ENCODE measurements around the gene POU3F2. TPM values are rescaled to one million over a fixed set of nuclear protein-coding genes. Genes with fewer than 3 reads are reported as not detected.

POU3F2 gene
- total RNA-seq (2014; rRNA removed; shearing (Covaris generic)): 4.5 and 5.0 TPM in 2 replicates

DNA sequence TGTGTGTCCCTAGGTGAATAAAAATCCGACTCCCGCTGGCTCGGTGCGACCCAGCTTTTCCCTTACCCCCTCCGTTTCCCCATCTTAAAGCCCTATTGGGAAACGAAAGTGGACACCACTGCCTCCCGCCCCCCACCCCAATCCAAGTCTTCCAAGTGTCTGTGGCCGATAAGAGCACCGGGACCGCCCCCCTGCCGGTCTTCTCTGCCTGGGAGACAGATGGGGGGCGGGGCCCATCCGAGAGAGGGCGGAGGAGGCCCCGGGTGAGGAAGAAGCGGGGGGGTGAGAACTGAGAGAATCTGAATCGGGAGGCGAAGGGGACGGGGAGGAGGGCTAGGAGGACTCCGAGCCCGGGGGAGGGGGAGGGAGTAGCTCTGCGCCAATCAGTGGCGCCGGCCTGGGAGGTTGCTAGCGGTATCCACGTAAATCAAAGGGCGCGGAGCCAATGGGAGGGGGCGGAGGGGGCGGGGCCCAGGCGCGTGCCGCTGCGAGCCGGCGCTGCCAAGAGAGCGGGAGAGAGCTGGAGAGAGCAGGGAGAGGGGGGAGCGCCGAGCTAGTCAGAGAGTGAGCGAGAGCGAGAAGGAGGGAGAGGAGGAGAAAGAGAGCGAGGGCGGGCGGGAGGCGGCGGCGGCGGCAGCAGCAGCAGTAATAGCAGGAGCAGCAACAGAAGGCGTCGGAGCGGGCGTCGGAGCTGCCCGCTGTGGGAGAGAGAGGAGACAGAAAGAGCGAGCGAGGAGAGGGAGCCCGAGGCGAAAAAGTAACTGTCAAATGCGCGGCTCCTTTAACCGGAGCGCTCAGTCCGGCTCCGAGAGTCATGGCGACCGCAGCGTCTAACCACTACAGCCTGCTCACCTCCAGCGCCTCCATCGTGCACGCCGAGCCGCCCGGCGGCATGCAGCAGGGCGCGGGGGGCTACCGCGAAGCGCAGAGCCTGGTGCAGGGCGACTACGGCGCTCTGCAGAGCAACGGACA lies at the start of gene POU3F2:
TSS of gene POU3F2 (plus strand) at position 515 of the 972 bp plus-strand sequence. CDS start at position 815, 300 bp downstream.

Other genes with a start within 250 kb of the POU3F2 start
- 3.6 and 3.9 TPM in 2 replicates for gene FBXL4, start 113.4 kb downstream of the POU3F2 start, total RNA-seq (2014; rRNA removed; shearing (Covaris generic))